Body of pancreas (tissue), 4 donors: ENCODE data around the gene TGFBI. TPM values are rescaled to one million over a fixed set of nuclear protein-coding genes. Genes with fewer than 3 reads are reported as not detected.
A peak's percentile ranks its signal among the peaks of the same experiment; 100 is the strongest.

Experiments used
- ATAC-seq: fragments of 150-250 bp; one replicate; pipeline ENCODE4 v1.9.1; 2016
- DNase-seq, 4 donors: peaks; one replicate each; pipeline ENCODE4 v3.0.0-alpha.2; 2019
- H3K27ac ChIP-seq, 4 donors: fragments of 200-600 bp; sonication (generic); 1 replicate in 3 of 4; 2 replicates in 1 of 4; pipeline versions ENCODE4 v1.5.1 to v1.6.1; 2016 to 2019; ENCODE audit warnings: mild to moderate bottlenecking in 1 of 4, mixed read lengths in 1 of 4, moderate library complexity in 1 of 4
- H3K27me3 ChIP-seq, 2 donors: fragments of 200-600 bp; sonication (generic); one replicate each; pipeline ENCODE4 v1.6.0; 2016; ENCODE audit warnings: mild to moderate bottlenecking in 1 of 2
- H3K36me3 ChIP-seq, 2 donors: fragments of 200-600 bp; sonication (generic); replicated peaks in 1 of 2; 2 replicates each; pipeline ENCODE4 v1.5.1; 2016; ENCODE audit warnings: low read depth in 2 of 2; ENCODE audit not compliant: insufficient read depth in 1 of 2
- H3K4me1 ChIP-seq: fragments of 200-600 bp; sonication (generic); one replicate; pipeline ENCODE4 v1.6.0; 2016
- H3K4me3 ChIP-seq, 2 donors: fragments of 200-600 bp; sonication (generic); 1 replicate in 1 of 2; 2 replicates in 1 of 2; pipeline ENCODE4 v1.5.1; 2016 to 2019
- H3K9me3 ChIP-seq, 3 donors: fragments of 200-600 bp; sonication (generic); 1 replicate in 2 of 3; 2 replicates in 1 of 3; pipeline ENCODE4 v1.5.1; 2016
- CTCF ChIP-seq, 7 experiments: fragments of 450-650 bp in 4 of 7; fragments of 200-600 bp in 3 of 7; sonication (generic) in 3 of 7; IDR thresholded peaks; one replicate each; pipeline ENCODE4 v1.5.1; 2016 to 2019; ENCODE audit warnings: antibody characterized with exemption in 7 of 7
- POLR2A ChIP-seq, 3 donors: fragments of 450-650 bp; IDR thresholded peaks; one replicate each; pipeline ENCODE4 v1.6.1; 2016; ENCODE audit warnings: antibody characterized with exemption in 3 of 3, mild to moderate bottlenecking in 2 of 3
- WGBS, 2 donors: methylation state at CpG; one replicate each; pipeline ENCODE4 v1.1.5; 2017; 5-methylcytosine and 5-hydroxymethylcytosine counted together
- intact Hi-C: fragments of 100-400 bp; cut with DNase I; formaldehyde crosslinking; loops from one replicate; pipeline ENCODE4 v1.15.1; 2023
- total RNA-seq, 2 donors: library from RNA; depleted of rRNA; stranded (reverse); fragments of >200 nt; gene quantifications; one replicate each; pipeline ENCODE4 v1.1.0, GENCODE V29; 2016

TGFBI gene
- total RNA-seq, 2 donors from 2014 or later, result 7.6 to 23.9 TPM

GRCh38 chr5:136080483-136081216 is 51.9 kb downstream of the TGFBI start:
- no peaks in the 10 kb centered on the region for H3K27me3 ChIP-seq
- no peaks in the 10 kb centered on the region for H3K9me3 ChIP-seq
- intact Hi-C loops, result no loop called here
- 37 to 67% methylated on average over 18 to 34 of the region's 34 CpGs for WGBS, 2 donors
- ATAC-seq (peak; percentile 88), DNase-seq (peak; percentile 75 to 84 (median 84))
- no peak overlapping the region for H3K4me3 ChIP-seq
- TF ChIP-seq POLR2A (IDR thresholded peaks at IDR 0.05) (peak; percentile 42 to 61 (median 54)), CTCF (IDR thresholded peaks at IDR 0.05) (no peak)
- H3K36me3 ChIP-seq, result no peaks in the 10 kb centered on the region
- peaks cover 16% of the 10 kb centered on the region for H3K4me1 ChIP-seq
- peak overlapping the region; percentile 40 to 70 (median 56) for H3K27ac ChIP-seq

GRCh38 chr5:136081217-136081591 is 52.4 kb downstream of the TGFBI start:
- 9 to 25% methylated on average over 2 of the region's 2 CpGs for WGBS, 2 donors
- H3K27me3 ChIP-seq, result no peaks in the 10 kb centered on the region
- H3K36me3 ChIP-seq, result no peaks in the 10 kb centered on the region
- peaks cover 16% of the 10 kb centered on the region for H3K4me1 ChIP-seq
- H3K9me3 ChIP-seq, result no peaks in the 10 kb centered on the region
- no peak overlapping the region for H3K4me3 ChIP-seq
- intact Hi-C loops, result no loop called here
- ATAC-seq, result no peak
- H3K27ac ChIP-seq, result peak overlapping the region in 3 of 4 donors; percentile 54 to 70 (median 57)
- DNase-seq, result no peak
- no peak for TF ChIP-seq POLR2A (IDR thresholded peaks at IDR 0.05)
- no peak for TF ChIP-seq CTCF (IDR thresholded peaks at IDR 0.05)

GRCh38 chr5:136082390-136083193 is 53.8 kb downstream of the TGFBI start:
- peak overlapping the region in 1 of 4 donors; percentile 14 for H3K27ac ChIP-seq
- peaks cover 18% of the 10 kb centered on the region for H3K4me1 ChIP-seq
- intact Hi-C loops, result no loop called here
- DNase-seq (peak; percentile 75 to 92 (median 86)), ATAC-seq (peak; percentile 77)
- no peak overlapping the region for H3K4me3 ChIP-seq
- no peak for TF ChIP-seq POLR2A (IDR thresholded peaks at IDR 0.05)
- TF ChIP-seq CTCF (IDR thresholded peaks at IDR 0.05), result peak; percentile 63 to 87 (median 76)
- H3K36me3 ChIP-seq, result no peaks in the 10 kb centered on the region
- 16 to 24% methylated on average over 8 of the region's 8 CpGs for WGBS, 2 donors
- no peaks in the 10 kb centered on the region for H3K27me3 ChIP-seq
- no peaks in the 10 kb centered on the region for H3K9me3 ChIP-seq

- intact Hi-C loops, result no loop called here
- no peak for TF ChIP-seq CTCF (IDR thresholded peaks at IDR 0.05)
- Histone ChIP-seq H3K27me3 (no peaks in the 10 kb centered on the region), H3K9me3 (no peaks in the 10 kb centered on the region), H3K4me1 (peaks cover 33% of the 10 kb centered on the region), H3K4me3 (no peak overlapping the region), H3K36me3 (no peaks in the 10 kb centered on the region), H3K27ac (no peak overlapping the region)
- 52 to 56% methylated on average over 1 of the region's 1 CpG for WGBS, 2 donors
- ATAC-seq (no peak), DNase-seq (peak; percentile 77 to 94 (median 92))
Measured at GRCh38 chr5:136084698-136085097, 55.9 kb downstream of the TGFBI start.
